HG03066 (cell line): ENCODE results near the gene CDH16.

Experiments
- ATAC-seq: cut with Tn5 transposase; IDR thresholded peaks from one replicate; pipeline ENCODE4 v1.9.1; 2021; ENCODE audit warnings: low read depth; ENCODE audit not compliant: unreplicated experiment

Gene CDH16

GRCh38 chr16:66930189-66930588, 11.5 kb upstream of the CDH16 start:
- ATAC-seq, result no peak

- ATAC-seq, result no peak
These were observed 10.2 kb upstream of the CDH16 start for GRCh38 chr16:66928702-66929388.

- ATAC-seq, result no peak
These were observed 9.4 kb upstream of the CDH16 start for GRCh38 chr16:66927918-66928649.

GRCh38 chr16:66926961-66927436, 8.3 kb upstream of the CDH16 start:
- no peak for ATAC-seq

GRCh38 chr16:66926171-66926947, 7.7 kb upstream of the CDH16 start:
- ATAC-seq, result no peak

GRCh38 chr16:66925322-66925840, 6.7 kb upstream of the CDH16 start, which contains the start of gene RRAD:
RRAD (minus strand) TSS chr16:66925535; CDS start chr16:66925179, 356 bp downstream.
- no peak for ATAC-seq

GRCh38 chr16:66924527-66925321, 6.0 kb upstream of the CDH16 start:
- ATAC-seq, result no peak

GRCh38 chr16:66923866-66924265, 5.2 kb upstream of the CDH16 start:
- ATAC-seq, result no peak

- no peak for ATAC-seq
These were observed 4.6 kb upstream of the CDH16 start for GRCh38 chr16:66923247-66923731.

- no peak for ATAC-seq
These were observed 3.2 kb upstream of the CDH16 start for GRCh38 chr16:66921729-66922450.

GRCh38 chr16:66920924-66921680, 2.4 kb upstream of the CDH16 start:
- no peak for ATAC-seq

- no peak for ATAC-seq
These were observed 1.6 kb upstream of the CDH16 start for GRCh38 chr16:66920299-66920590.

- ATAC-seq, result no peak
These were observed 1.0 kb upstream of the CDH16 start for GRCh38 chr16:66919569-66920298.

- ATAC-seq, result no peak
These were observed 330 bp downstream of the CDH16 start for GRCh38 chr16:66918355-66918754.

- ATAC-seq, result no peak
These were observed 944 bp downstream of the CDH16 start for GRCh38 chr16:66917741-66918140.

- no peak for ATAC-seq
These were observed 2.2 kb downstream of the CDH16 start for GRCh38 chr16:66916518-66916917.

GRCh38 chr16:66915041-66915440, 3.6 kb downstream of the CDH16 start:
- ATAC-seq, result no peak

GRCh38 chr16:66914541-66914940, 4.1 kb downstream of the CDH16 start:
- ATAC-seq, result no peak
